ENCODE measurements around the gene TICRR.

TICRR gene

DNA sequence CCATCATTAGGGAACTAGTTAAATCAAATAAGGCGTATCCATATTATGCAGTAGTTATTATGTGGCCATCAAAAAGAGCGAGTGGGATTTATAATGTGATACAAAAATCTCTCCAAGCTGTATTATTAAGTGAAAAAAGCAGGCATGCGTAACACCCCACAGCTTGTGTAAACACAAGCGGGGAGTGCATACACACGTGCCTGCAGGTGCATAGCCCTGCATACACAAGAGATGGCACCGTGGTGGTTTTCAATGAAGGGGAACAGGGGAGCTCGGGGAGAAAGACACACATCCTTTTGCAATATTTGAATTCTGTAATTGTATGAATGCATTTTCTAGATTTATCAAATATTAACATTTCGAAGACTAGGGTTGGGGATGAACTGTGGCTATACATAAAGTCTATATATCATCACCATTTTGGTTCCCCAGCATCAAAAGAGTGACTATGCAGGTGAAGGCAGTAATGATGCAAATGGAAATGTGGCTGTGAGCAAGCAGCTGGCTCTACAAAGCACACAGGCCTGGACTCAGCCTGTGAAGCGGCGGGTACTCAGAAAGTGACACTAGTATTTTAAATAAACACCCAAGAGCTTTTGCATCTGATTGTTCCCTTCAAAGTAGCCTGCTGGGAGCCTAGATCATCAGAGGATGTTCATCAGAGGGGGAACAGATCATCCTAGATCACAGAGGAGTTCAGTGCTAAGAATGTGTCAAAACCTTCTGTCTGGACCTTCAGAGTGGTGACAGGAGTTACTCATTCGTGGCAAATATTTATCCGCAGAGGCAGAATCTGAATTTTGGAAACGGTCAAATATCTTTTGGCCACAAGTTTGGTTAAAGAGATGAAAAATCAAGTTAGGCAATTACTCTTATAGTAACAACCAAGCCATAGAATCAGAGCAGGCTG lies 89.4 kb downstream of the TICRR start:
- DNase-seq, result no peak
- Histone ChIP-seq H3K18ac (ENCODE audit: low read length) (no peak overlapping the region), H3K4ac (ENCODE audit: low read depth, low read length) (no peak overlapping the region), H3K79me2 (ENCODE audit: control insufficient read depth, insufficient read depth, low read length, poor library complexity) (no peaks in the 10 kb centered on the region), H4K12ac (ENCODE audit: low read depth, low read length) (no peak overlapping the region), H3K4me2 (ENCODE audit: low read length) (no peak overlapping the region), H2BK5ac (ENCODE audit: low read depth, low read length, poor library complexity) (no peak overlapping the region), H3K79me1 (ENCODE audit: low read length) (peaks cover 6% of the 10 kb centered on the region), H3K23ac (ENCODE audit: low read length) (no peak overlapping the region), H2AFZ (ENCODE audit: insufficient read depth, low read length, poor library complexity) (no peak overlapping the region), H3K4me3 (ENCODE audit: low read depth, low read length) (no peak overlapping the region), H2AK5ac (ENCODE audit: low read length) (no peak overlapping the region), H3K14ac (ENCODE audit: low read length) (no peak overlapping the region), H4K8ac (ENCODE audit: low read depth, low read length) (no peak overlapping the region), H3K9ac (ENCODE audit: low read length) (no peak overlapping the region), H3K9me3 (ENCODE audit: insufficient read depth, low read depth, low read length) (no peaks in the 10 kb centered on the region), H2BK120ac (ENCODE audit: insufficient read depth, low read length, poor library complexity) (no peak overlapping the region), H2BK12ac (ENCODE audit: low read length) (no peak overlapping the region), H3K27me3 (ENCODE audit: insufficient read depth, low read length) (peaks cover 9% of the 10 kb centered on the region), H3K36me3 (ENCODE audit: control insufficient read depth in 1 of 2, insufficient read depth in 2 of 2, low read length in 2 of 2) (no peaks in the 10 kb centered on the region), H3K27ac (ENCODE audit: low read depth, low read length) (no peak overlapping the region), H4K91ac (ENCODE audit: low read depth, low read length) (no peak overlapping the region), H3K4me1 (ENCODE audit: control insufficient read depth in 1 of 2, insufficient read depth in 2 of 2, low read length in 2 of 2) (peaks cover 0 to 8% of the 10 kb centered on the region in 2 experiments)
- WGBS (ENCODE audit: extremely low coverage, insufficient coverage, insufficient read length), result no CpG with 5 or more reads among the region's 13 CpGs

DNA sequence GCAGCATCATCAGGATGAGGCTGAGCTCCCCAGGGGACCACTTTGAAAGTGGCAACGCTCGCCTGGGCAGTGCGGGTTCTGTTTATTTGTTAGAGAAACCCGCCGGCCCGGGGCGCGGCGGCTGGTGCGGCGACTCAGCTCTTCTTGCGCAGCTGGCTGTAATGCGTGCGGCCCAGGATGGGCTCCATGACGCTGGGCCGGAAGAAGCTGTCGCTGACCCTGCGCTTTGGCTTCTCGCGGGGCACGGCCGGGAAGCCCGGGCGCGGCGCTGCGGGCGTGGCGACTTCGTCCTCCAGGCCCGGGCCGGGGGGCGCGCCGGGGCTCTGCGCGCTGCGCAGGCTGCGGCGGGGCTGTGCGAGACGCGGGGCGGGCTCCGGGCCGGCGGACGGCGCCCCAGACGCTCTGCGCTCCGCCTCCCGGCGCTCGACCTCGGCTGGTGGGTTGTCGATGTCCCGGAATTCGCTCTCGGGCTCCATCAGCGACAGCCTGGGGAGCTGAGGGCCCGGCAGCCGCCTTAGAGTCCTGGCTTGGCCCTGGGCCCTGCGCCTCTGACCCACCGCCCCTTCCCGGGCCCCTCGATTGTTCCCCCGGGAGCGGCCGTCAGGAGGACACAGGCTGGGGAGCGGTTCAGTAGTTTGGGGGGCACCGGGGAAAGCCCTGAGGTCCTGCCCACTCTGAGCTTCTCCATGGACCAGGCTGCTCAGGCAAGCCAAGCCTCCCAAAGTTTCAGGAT lies 90.3 kb downstream of the TICRR start:
- Histone ChIP-seq H3K27ac (ENCODE audit: low read depth, low read length) (no peak overlapping the region), H3K4ac (ENCODE audit: low read depth, low read length) (no peak overlapping the region), H3K79me1 (ENCODE audit: low read length) (peaks cover 6% of the 10 kb centered on the region), H4K91ac (ENCODE audit: low read depth, low read length) (peak overlapping the region; percentile 62), H3K79me2 (ENCODE audit: control insufficient read depth, insufficient read depth, low read length, poor library complexity) (no peaks in the 10 kb centered on the region), H2BK12ac (ENCODE audit: low read length) (peak overlapping the region; percentile 20), H3K4me1 (ENCODE audit: control insufficient read depth in 1 of 2, insufficient read depth in 2 of 2, low read length in 2 of 2) (peaks cover 0 to 8% of the 10 kb centered on the region in 2 experiments), H2AK5ac (ENCODE audit: low read length) (peak overlapping the region; percentile 1), H3K4me2 (ENCODE audit: low read length) (peak overlapping the region; percentile 83), H2AFZ (ENCODE audit: insufficient read depth, low read length, poor library complexity) (peak overlapping the region; percentile 73), H2BK120ac (ENCODE audit: insufficient read depth, low read length, poor library complexity) (peak overlapping the region; percentile 79), H3K23ac (ENCODE audit: low read length) (no peak overlapping the region), H3K9ac (ENCODE audit: low read length) (no peak overlapping the region), H3K36me3 (ENCODE audit: control insufficient read depth in 1 of 2, insufficient read depth in 2 of 2, low read length in 2 of 2) (no peaks in the 10 kb centered on the region), H4K12ac (ENCODE audit: low read depth, low read length) (peak overlapping the region; percentile 35), H3K27me3 (ENCODE audit: insufficient read depth, low read length) (peaks cover 9% of the 10 kb centered on the region), H3K18ac (ENCODE audit: low read length) (peak overlapping the region; percentile 36), H2BK5ac (ENCODE audit: low read depth, low read length, poor library complexity) (no peak overlapping the region), H3K4me3 (ENCODE audit: low read depth, low read length) (peak overlapping the region; percentile 57), H3K9me3 (ENCODE audit: insufficient read depth, low read depth, low read length) (no peaks in the 10 kb centered on the region), H3K14ac (ENCODE audit: low read length) (peak overlapping the region; percentile 46), H4K8ac (ENCODE audit: low read depth, low read length) (peak overlapping the region; percentile 93)
- peak; percentile 46 to 74 for DNase-seq
- no CpG with 5 or more reads among the region's 72 CpGs for WGBS (ENCODE audit: extremely low coverage, insufficient coverage, insufficient read length)

- Histone ChIP-seq H3K9me3 (ENCODE audit: insufficient read depth, low read depth, low read length) (no peaks in the 10 kb centered on the region), H3K14ac (ENCODE audit: low read length) (peak overlapping the region; percentile 46), H2AFZ (ENCODE audit: insufficient read depth, low read length, poor library complexity) (peak overlapping the region; percentile 73), H4K8ac (ENCODE audit: low read depth, low read length) (peak overlapping the region; percentile 93), H3K4me3 (ENCODE audit: low read depth, low read length) (no peak overlapping the region), H3K23ac (ENCODE audit: low read length) (no peak overlapping the region), H3K9ac (ENCODE audit: low read length) (no peak overlapping the region), H2BK12ac (ENCODE audit: low read length) (no peak overlapping the region), H3K4ac (ENCODE audit: low read depth, low read length) (no peak overlapping the region), H3K4me1 (ENCODE audit: control insufficient read depth in 1 of 2, insufficient read depth in 2 of 2, low read length in 2 of 2) (peaks cover 0 to 8% of the 10 kb centered on the region in 2 experiments), H3K27me3 (ENCODE audit: insufficient read depth, low read length) (peaks cover 9% of the 10 kb centered on the region), H4K12ac (ENCODE audit: low read depth, low read length) (peak overlapping the region; percentile 35), H2BK5ac (ENCODE audit: low read depth, low read length, poor library complexity) (no peak overlapping the region), H3K27ac (ENCODE audit: low read depth, low read length) (no peak overlapping the region), H3K18ac (ENCODE audit: low read length) (no peak overlapping the region), H3K79me1 (ENCODE audit: low read length) (peaks cover 6% of the 10 kb centered on the region), H2BK120ac (ENCODE audit: insufficient read depth, low read length, poor library complexity) (peak overlapping the region; percentile 79), H4K91ac (ENCODE audit: low read depth, low read length) (peak overlapping the region; percentile 62), H2AK5ac (ENCODE audit: low read length) (peak overlapping the region; percentile 1), H3K79me2 (ENCODE audit: control insufficient read depth, insufficient read depth, low read length, poor library complexity) (no peaks in the 10 kb centered on the region), H3K36me3 (ENCODE audit: control insufficient read depth in 1 of 2, insufficient read depth in 2 of 2, low read length in 2 of 2) (no peaks in the 10 kb centered on the region), H3K4me2 (ENCODE audit: low read length) (peak overlapping the region; percentile 83)
- peak; percentile 15 to 61 for DNase-seq
- WGBS (ENCODE audit: extremely low coverage, insufficient coverage, insufficient read length), result no CpG with 5 or more reads among the region's 8 CpGs
Observed at GRCh38 chr15:89666184-89666857, 91.1 kb downstream of the TICRR start.

Measured in trophoblast cell (in vitro differentiated cells and primary cell).